GM23338 (cell line): Measurements from ENCODE around the gene MGME1. TPM values are rescaled to one million over a fixed set of nuclear protein-coding genes. Genes with fewer than 3 reads are reported as not detected.

Source experiments
- ATAC-seq: fragments of 200-7000 bp; cut with Tn5 transposase; 3 replicates; pipeline ENCODE4 v1.9.1; 2020
- DNase-seq: peaks from one replicate; pipeline ENCODE4 v3.0.0-alpha.2; 2015; ENCODE audit warnings: low spot score
- H2AFZ ChIP-seq: fragments of 200-600 bp; sonication (generic); 2 replicates; pipeline ENCODE4 v1.8.0; 2016; ENCODE audit warnings: antibody characterized with exemption, mild to moderate bottlenecking, moderate library complexity
- H3F3A ChIP-seq: fragments of 200-600 bp; sonication (generic); replicated peaks from 2 replicates; pipeline ENCODE4 v1.8.0; 2017; ENCODE audit warnings: antibody characterized with exemption, mixed run types, low read depth
- H3K27ac ChIP-seq: fragments of 200-600 bp; sonication (generic); 2 replicates; pipeline ENCODE4 v1.6.1; 2016; ENCODE audit warnings: low read depth
- H3K27me3 ChIP-seq: fragments of 200-600 bp; sonication (generic); 2 replicates; pipeline ENCODE4 v1.8.0; 2016; ENCODE audit warnings: mild to moderate bottlenecking, mixed run types, moderate library complexity; ENCODE audit not compliant: insufficient read depth
- H3K36me3 ChIP-seq: fragments of 200-600 bp; sonication (generic); 2 replicates; pipeline ENCODE4 v1.8.0; 2016; ENCODE audit warnings: mild to moderate bottlenecking; ENCODE audit not compliant: insufficient read depth
- H3K4me1 ChIP-seq: fragments of 200-600 bp; sonication (generic); 2 replicates; pipeline ENCODE4 v1.8.0; 2016; ENCODE audit warnings: mild to moderate bottlenecking, moderate library complexity; ENCODE audit not compliant: insufficient read depth
- H3K4me2 ChIP-seq: fragments of 200-600 bp; sonication (generic); 2 replicates; pipeline ENCODE4 v1.7.1; 2017; ENCODE audit warnings: mixed run types
- H3K4me3 ChIP-seq: fragments of 200-600 bp; sonication (generic); 2 replicates; pipeline ENCODE4 v1.6.1; 2016; ENCODE audit warnings: mixed run types
- H3K79me2 ChIP-seq: fragments of 200-600 bp; sonication (generic); replicated peaks from 2 replicates; pipeline ENCODE4 v1.8.0; 2017; ENCODE audit warnings: mild to moderate bottlenecking; ENCODE audit not compliant: insufficient read depth
- H3K9me2 ChIP-seq: fragments of 200-600 bp; sonication (generic); 2 replicates; pipeline ENCODE4 v1.8.0; 2017; ENCODE audit not compliant: insufficient read depth
- H4K20me1 ChIP-seq: fragments of 200-600 bp; sonication (generic); replicated peaks from 2 replicates; pipeline ENCODE4 v1.8.0; 2017; ENCODE audit warnings: mild to moderate bottlenecking; ENCODE audit not compliant: insufficient read depth
- H3K27ac Mint-ChIP-seq: 2 replicates; pipeline ENCODE4 v1.8.0; 2020; ENCODE audit warnings: inconsistent platforms, mild to moderate bottlenecking, moderate library complexity, mixed read lengths
- H3K27me3 Mint-ChIP-seq: 3 replicates; pipeline ENCODE4 v1.8.0; 2022; ENCODE audit warnings: low read depth, mild to moderate bottlenecking, moderate library complexity, mixed read lengths, inconsistent platforms; ENCODE audit not compliant: insufficient read depth, poor library complexity
- H3K36me3 Mint-ChIP-seq: 3 replicates; pipeline ENCODE4 v1.8.0; 2021; ENCODE audit warnings: low read depth, mild to moderate bottlenecking, inconsistent platforms, moderate library complexity, mixed read lengths
- H3K4me1 Mint-ChIP-seq: 3 replicates; pipeline ENCODE4 v1.8.0; 2020; ENCODE audit warnings: mild to moderate bottlenecking, inconsistent platforms, mixed read lengths
- H3K4me3 Mint-ChIP-seq: 3 replicates; pipeline ENCODE4 v1.8.0; 2021; ENCODE audit warnings: moderate library complexity, mild to moderate bottlenecking, inconsistent platforms, mixed read lengths
- H3K9me3 Mint-ChIP-seq: 3 replicates; pipeline ENCODE4 v1.8.0; 2020; ENCODE audit warnings: moderate library complexity, mild to moderate bottlenecking, inconsistent platforms, mixed read lengths
- CREB1 ChIP-seq: fragments of 250-450 bp; sonication (Bioruptor Pico); IDR thresholded peaks from 2 replicates; pipeline ENCODE4 v1.5.0; 2020; ENCODE audit warnings: low read depth, mild to moderate bottlenecking, moderate library complexity
- CTCF ChIP-seq, 2 experiments: fragments of 200-600 bp in 1 of 2; sonication (generic) in 1 of 2; conservative IDR thresholded peaks; 2 replicates each; pipeline versions ENCODE4 v1.5.1 to v1.6.1; 2016 to 2017; ENCODE audit warnings: antibody characterized with exemption in 2 of 2, low read depth in 2 of 2, mild to moderate bottlenecking in 2 of 2, moderate library complexity in 1 of 2
- ETS1 ChIP-seq: IDR thresholded peaks from 2 replicates; pipeline ENCODE4 v1.6.1; 2016; ENCODE audit warnings: antibody characterized with exemption
- EZH2 ChIP-seq: fragments of 200-600 bp; sonication (generic); IDR thresholded peaks from one replicate; pipeline ENCODE4 v1.8.0; 2017; ENCODE audit warnings: antibody characterized with exemption, mild to moderate bottlenecking, low read depth; ENCODE audit not compliant: unreplicated experiment
- EZH2phosphoT487 ChIP-seq: fragments of 200-600 bp; sonication (generic); IDR thresholded peaks from one replicate; pipeline ENCODE4 v1.8.1; 2018; ENCODE audit warnings: antibody characterized with exemption; ENCODE audit not compliant: unreplicated experiment
- JUNB ChIP-seq: IDR thresholded peaks from one replicate; pipeline ENCODE4 v1.6.1; 2016; ENCODE audit warnings: antibody characterized with exemption; ENCODE audit not compliant: unreplicated experiment
- NANOG ChIP-seq: IDR thresholded peaks from 2 replicates; pipeline ENCODE4 v1.6.1; 2016; ENCODE audit warnings: antibody characterized with exemption, borderline replicate concordance
- POLR2AphosphoS5 ChIP-seq: IDR thresholded peaks from 2 replicates; pipeline ENCODE4 v1.6.1; 2016; ENCODE audit warnings: antibody characterized with exemption, low read depth
- REST ChIP-seq: IDR thresholded peaks from one replicate; pipeline ENCODE4 v1.6.1; 2018; ENCODE audit warnings: antibody characterized with exemption; ENCODE audit not compliant: unreplicated experiment
- STAT1 ChIP-seq: IDR thresholded peaks from one replicate; pipeline ENCODE4 v1.6.1; 2016; ENCODE audit warnings: antibody characterized with exemption; ENCODE audit not compliant: unreplicated experiment
- ZNF114 ChIP-seq: fragments of 250-450 bp; sonication (Bioruptor Pico); IDR thresholded peaks from 2 replicates; pipeline ENCODE4 v1.5.0; 2020; ENCODE audit warnings: mild to moderate bottlenecking, moderate library complexity
- ZNF331 ChIP-seq: fragments of 250-450 bp; sonication (Bioruptor Pico); IDR thresholded peaks from 2 replicates; pipeline ENCODE4 v1.5.0; 2020; ENCODE audit warnings: low read depth, mild to moderate bottlenecking, moderate library complexity
- ZNF462 ChIP-seq: fragments of 250-450 bp; sonication (Bioruptor Pico); IDR thresholded peaks from 2 replicates; pipeline ENCODE4 v1.5.0; 2020; ENCODE audit warnings: mild to moderate bottlenecking, moderate library complexity
- polyA plus RNA-seq: library from polyadenylated mRNA; unstranded; fragments of >200 nt; fragmentation: Nextera tagmentation; extraction: Ambion mirVana; gene quantifications from 2 replicates; pipeline ENCODE4 v1.2.1, GENCODE V29; 2016
- total RNA-seq: library from RNA; depleted of rRNA; stranded (reverse); fragments of >200 nt; shearing (Covaris generic); gene quantifications from 2 replicates; pipeline ENCODE4 v1.2.3, GENCODE V29; 2014

Gene MGME1
- total and polyA plus RNA-seq, 2 experiments from 2014 or later, result 43.1 to 56.9 TPM

- Mint-ChIP-seq H3K4me1 (peaks cover 19% of the 10 kb centered on the region; the same call in 2 of the 3 replicates), H3K4me3 (no peak overlapping the region), H3K27ac (no peak overlapping the region; the same call in 1 of the 2 replicates), H3K9me3 (no peaks in the 10 kb centered on the region), H3K27me3 (no peaks in the 10 kb centered on the region), H3K36me3 (peaks cover 100% of the 10 kb centered on the region)
- no peak for TF ChIP-seq JUNB
- no peak for TF ChIP-seq EZH2
- no peak for TF ChIP-seq CREB1 (CRISPR knock-in tag)
- TF ChIP-seq ZNF331 (CRISPR knock-in tag), result no peak
- TF ChIP-seq ETS1, result no peak
- TF ChIP-seq EZH2phosphoT487, result no peak
- no peak for TF ChIP-seq ZNF114 (CRISPR knock-in tag)
- no peak for TF ChIP-seq STAT1
- TF ChIP-seq REST, result no peak
- TF ChIP-seq POLR2AphosphoS5, result no peak
- no peak for TF ChIP-seq ZNF462 (CRISPR knock-in tag)
- no peak for TF ChIP-seq CTCF (conservative IDR thresholded peaks at IDR 0.05; ENCODE audit: low read depth in 2 of 2)
- no peak for TF ChIP-seq NANOG
- Histone ChIP-seq H3K27me3 (no peaks in the 10 kb centered on the region), H3K4me3 (no peak overlapping the region), H3K9me2 (no peaks in the 10 kb centered on the region), H3K4me2 (no peak overlapping the region), H3K79me2 (peaks cover 62% of the 10 kb centered on the region), H3F3A (peaks cover 75% of the 10 kb centered on the region), H3K27ac (peak overlapping the region; percentile 47), H4K20me1 (peaks cover 71% of the 10 kb centered on the region), H2AFZ (no peak overlapping the region), H3K4me1 (no peaks in the 10 kb centered on the region), H3K36me3 (peaks cover 99% of the 10 kb centered on the region)
- no peak for ATAC-seq
- no peak for DNase-seq
These were observed 22.8 kb upstream of the MGME1 start for GRCh38 chr20:17946040-17946439.
